HEK293T (cell line): ENCODE measurements around the gene ARMC12.
"Not testable (repeated sequence)": the region's sequence is repeated elsewhere in the genome, so short reads cannot be mapped to it uniquely, and the experiment has no call there.

Source experiments
- ARNT ChIP-seq: fragments of 450-650 bp; IDR thresholded peaks from 2 replicates; pipeline ENCODE4 v1.6.1; 2017; ENCODE audit warnings: mild to moderate bottlenecking
- BHLHE40 ChIP-seq: fragments of 450-650 bp; IDR thresholded peaks from 2 replicates; pipeline ENCODE4 v1.6.1; 2016; ENCODE audit warnings: mild to moderate bottlenecking, moderate library complexity, borderline replicate concordance
- CTBP1 ChIP-seq: fragments of 450-650 bp; IDR thresholded peaks from 2 replicates; pipeline ENCODE4 v1.6.1; 2016; ENCODE audit warnings: borderline replicate concordance
- FOXA1 ChIP-seq: fragments of 450-650 bp; IDR thresholded peaks from 2 replicates; pipeline ENCODE4 v1.6.1; 2016; ENCODE audit warnings: mild to moderate bottlenecking
- FOXM1 ChIP-seq: fragments of 450-650 bp; IDR thresholded peaks from 2 replicates; pipeline ENCODE4 v1.6.1; 2017; ENCODE audit warnings: mild to moderate bottlenecking, borderline replicate concordance
- HDGF ChIP-seq: fragments of 450-650 bp; IDR thresholded peaks from 2 replicates; pipeline ENCODE4 v1.6.1; 2017; ENCODE audit warnings: antibody characterized with exemption, borderline replicate concordance
- L3MBTL2 ChIP-seq: fragments of 450-650 bp; conservative IDR thresholded peaks from 2 replicates; pipeline ENCODE4 v1.6.1; 2016; ENCODE audit warnings: mild to moderate bottlenecking
- NFRKB ChIP-seq: fragments of 450-650 bp; IDR thresholded peaks from 2 replicates; pipeline ENCODE4 v1.6.1; 2016; ENCODE audit warnings: mild to moderate bottlenecking, moderate library complexity
- PKNOX1 ChIP-seq: fragments of 450-650 bp; IDR thresholded peaks from 2 replicates; pipeline ENCODE4 v1.6.1; 2016
- SP1 ChIP-seq: fragments of 450-650 bp; IDR thresholded peaks from 2 replicates; pipeline ENCODE4 v1.6.1; 2017
- SUZ12 ChIP-seq: fragments of 450-650 bp; IDR thresholded peaks from 2 replicates; pipeline ENCODE4 v1.6.1; 2016; ENCODE audit warnings: mild to moderate bottlenecking
- TARDBP ChIP-seq: fragments of 450-650 bp; IDR thresholded peaks from 2 replicates; pipeline ENCODE4 v1.6.1; 2016
- ZNF384 ChIP-seq: fragments of 450-650 bp; IDR thresholded peaks from 2 replicates; pipeline ENCODE4 v1.6.1; 2016

- TF ChIP-seq FOXM1, SUZ12, BHLHE40, SP1, L3MBTL2, CTBP1, NFRKB, FOXA1, TARDBP, PKNOX1, HDGF, ARNT, ZNF384: not testable (repeated sequence)
Measured at GRCh38 chr6:35698430-35698829, 38.4 kb upstream of the ARMC12 start.
